ENCODE measurements around the gene HIVEP1.

The HIVEP1 gene

DNA sequence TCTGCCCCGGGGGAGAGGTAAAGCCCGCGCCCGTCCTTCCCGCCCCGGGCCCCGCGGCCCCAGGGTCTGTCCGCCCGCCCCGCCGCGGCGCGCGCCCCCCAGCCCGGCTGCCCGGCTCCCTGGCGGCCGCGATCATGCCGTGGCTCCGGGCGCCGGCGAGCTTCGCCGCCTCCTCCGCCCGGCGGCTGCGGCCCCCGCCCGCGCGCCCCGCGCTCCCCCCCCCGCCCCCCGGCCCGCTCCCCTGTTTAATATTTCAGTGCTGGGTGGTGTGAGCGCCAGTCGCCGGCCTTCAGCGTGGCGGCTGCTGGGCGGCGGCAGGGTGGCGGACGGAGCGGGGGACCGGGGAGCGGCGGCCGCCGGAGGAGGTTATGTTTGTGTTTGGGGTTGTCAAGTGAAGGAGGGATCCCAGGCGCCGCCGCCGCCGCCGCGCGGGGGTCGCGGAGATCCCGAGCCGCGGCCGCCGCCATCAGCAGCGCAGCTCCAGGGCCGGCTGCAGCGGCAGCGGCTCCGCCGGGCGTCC is at the start of gene HIVEP1:
HIVEP1 (plus strand) TSS at position 275 of the 520 bp plus-strand sequence. CDS start 3,317 bp downstream, outside the sequence.
- DNase-seq (ENCODE audit: low spot score) = no peak

DNA sequence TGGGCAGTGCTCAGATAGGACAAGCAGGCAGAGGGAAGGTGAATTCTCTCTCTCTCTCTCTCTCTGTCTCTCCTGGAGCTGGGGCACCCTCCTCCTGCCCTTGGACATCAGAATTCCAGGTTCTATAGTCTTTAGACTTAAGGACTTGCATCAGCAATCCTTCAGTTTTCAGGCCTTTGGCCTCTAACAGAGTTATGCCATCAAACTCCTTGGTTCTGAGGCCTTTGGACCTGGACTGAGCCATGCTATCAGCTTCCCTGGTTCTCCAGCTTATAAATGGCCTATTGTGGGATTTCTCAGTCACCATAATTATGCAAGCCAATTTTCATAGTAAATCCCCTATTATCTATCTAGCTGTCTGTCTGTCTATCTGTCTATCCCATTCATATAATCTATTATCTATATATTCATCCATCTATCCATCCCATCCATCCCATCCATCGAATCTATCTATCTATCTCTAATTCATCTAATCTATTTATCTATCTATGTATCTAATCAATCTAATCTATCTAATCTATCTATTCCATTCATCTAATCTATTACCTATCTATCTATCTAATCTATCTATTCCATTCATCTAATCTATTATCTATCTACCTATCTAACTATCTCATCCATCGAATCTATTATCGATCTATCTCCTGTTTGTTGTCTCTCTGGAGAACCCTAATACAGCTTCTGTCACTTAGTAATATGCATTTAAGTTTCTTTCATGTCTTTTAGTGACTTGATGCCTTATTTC is 48.2 kb upstream of the HIVEP1 start:
- no peak for DNase-seq (ENCODE audit: low spot score)

DNA sequence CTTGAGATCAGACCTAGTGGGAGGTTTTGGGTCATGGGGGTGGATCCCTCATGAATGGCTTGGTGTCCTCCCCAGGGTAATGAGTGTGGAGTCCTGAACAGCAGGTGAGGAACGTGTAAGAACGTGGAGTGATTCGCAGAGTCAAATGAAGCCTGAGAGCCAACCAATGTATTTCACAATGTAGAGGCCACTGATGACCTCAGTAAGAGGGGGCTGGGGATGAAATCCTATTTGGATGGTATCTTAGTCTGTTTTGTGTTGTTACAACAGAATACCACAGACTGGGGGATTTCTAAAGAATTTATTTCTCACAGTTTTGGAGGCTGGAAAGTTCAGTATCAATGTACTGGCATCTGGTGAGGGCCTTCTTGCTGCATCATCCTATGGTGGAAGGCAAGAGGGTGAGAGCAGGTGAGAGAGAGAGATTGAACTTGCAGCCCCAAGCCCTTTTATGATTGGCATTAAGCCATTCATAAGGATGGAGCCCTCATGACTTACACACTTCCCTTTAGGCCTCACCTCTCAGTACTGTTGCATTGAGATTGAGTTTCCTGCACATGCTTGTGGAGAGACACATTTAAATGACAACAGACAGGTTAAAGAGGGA is 47.3 kb upstream of the HIVEP1 start:
- no peak for DNase-seq (ENCODE audit: low spot score)

DNA sequence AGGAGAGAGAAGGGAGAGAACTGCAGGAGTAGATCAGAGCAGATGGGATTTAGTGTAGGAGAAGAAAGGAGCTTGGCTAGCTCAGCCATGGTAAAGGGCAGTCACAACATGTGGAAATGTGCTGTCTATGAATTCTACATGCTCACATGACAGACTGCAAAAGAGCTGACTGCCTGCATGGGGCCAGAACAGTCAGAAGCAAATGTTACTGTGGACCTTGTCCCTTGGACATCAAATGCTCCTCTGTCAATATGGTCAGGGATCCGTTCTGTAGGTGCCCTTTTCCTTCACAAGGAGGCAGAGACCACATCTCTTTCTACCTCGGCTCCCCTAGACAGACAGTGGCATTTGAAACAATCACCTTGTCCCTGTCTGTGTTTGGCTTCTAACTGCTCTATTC is 46.6 kb upstream of the HIVEP1 start:
- no peak for DNase-seq (ENCODE audit: low spot score)

DNA sequence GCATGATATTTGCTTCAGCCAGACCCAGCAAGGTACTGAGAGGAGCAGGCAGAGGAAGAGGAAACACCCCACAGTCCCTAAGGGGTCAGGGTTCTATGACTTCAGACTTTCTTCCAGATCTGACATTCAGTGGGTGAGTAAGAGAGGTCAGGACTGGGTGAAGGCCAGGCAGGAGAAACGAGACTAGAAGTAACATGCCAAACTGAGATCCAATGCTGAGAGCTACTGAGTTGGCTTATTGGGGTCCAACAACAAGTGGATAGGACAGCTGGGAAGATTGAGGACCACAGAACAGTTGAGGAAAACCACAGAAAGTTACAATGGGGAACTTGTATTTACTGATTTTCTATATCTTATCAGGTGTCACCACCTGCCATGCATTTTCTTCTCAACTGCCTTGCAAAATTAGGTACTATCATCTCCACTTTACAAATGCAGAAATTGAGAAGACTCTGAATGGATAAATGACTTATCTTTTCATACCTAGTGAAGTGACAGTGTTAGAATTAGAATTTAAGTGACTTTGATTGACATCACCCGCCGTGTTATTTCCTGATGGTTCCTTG is 43.8 kb upstream of the HIVEP1 start:
- no peak for DNase-seq (ENCODE audit: low spot score)

DNA sequence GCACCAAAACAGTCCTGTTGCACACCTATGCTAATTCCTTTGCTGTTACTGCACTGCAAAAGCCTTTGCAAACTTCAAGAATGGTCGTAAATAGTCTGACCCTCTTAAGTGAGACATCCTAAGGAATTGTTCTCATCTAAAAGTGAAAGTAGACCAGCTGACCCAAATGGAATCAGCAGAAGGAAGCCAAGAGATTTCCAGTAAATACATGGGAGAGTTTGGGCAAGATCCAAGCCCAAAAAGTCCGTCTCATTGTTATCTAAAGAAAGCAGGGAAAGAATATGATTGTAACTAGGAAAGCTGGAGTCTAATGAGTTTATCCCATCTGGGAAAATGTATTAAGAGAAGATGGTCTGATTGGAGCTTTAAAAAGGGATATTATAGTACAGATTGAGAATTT is 43.0 kb upstream of the HIVEP1 start:
- no peak for DNase-seq (ENCODE audit: low spot score)

DNA sequence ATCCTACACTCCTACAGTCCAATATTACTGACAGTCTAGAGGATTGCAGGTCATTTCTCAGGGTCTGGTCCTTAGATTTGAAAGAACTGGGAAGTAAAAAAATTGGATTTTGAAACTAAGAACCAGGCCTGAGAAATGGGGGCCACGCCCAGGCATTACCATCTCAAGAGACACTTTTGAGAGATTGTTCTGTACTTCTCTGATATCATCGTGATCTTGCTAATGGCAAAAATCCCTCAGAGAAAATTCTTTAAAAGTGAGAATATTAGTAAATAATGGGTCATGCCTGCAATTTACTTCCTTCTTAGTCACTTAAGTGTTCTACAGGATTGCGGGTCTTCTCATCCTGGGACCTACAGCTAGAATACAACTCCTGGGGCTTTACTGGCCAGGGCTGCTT is 42.0 kb upstream of the HIVEP1 start:
- no peak for DNase-seq (ENCODE audit: low spot score)

DNA sequence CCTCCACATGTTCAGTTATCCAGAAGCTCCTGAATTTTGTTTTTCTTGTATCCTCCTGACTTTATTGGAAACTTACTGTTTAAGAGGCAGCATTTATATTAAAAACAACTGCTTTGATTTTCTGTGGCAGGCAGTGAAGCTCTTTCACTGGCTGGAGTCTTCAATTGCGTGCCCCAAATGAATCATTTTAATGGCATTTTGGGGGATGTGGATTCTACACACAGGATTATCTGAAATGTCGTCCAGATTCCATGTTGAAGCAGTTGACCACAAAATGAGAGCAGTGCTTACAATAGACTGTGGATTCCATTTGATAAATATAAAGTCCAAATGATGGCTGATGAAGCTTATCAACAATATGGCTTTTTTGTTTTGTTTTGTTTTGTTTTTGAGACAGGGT is 41.0 kb upstream of the HIVEP1 start:
- DNase-seq (ENCODE audit: low spot score) = no peak

DNA sequence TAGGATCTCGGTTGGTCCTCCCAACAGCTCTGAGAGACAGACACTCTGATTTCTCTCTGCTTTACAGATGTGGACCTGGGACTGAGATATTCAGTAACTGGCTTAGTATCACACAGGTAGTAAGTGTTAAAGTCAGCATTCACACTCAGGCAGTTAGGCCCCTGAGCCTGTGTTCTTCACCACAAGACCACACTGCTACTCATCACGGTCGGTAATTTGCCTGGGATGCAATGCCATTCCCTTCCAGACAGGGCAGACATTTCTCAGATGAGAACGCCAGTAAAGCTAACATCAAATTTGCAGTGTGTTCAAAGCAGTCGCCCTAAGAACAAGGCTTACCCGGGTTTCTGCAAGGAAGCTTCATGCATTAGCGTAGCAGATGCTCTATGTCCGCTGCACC is 39.8 kb upstream of the HIVEP1 start:
- no peak for DNase-seq (ENCODE audit: low spot score)

DNA sequence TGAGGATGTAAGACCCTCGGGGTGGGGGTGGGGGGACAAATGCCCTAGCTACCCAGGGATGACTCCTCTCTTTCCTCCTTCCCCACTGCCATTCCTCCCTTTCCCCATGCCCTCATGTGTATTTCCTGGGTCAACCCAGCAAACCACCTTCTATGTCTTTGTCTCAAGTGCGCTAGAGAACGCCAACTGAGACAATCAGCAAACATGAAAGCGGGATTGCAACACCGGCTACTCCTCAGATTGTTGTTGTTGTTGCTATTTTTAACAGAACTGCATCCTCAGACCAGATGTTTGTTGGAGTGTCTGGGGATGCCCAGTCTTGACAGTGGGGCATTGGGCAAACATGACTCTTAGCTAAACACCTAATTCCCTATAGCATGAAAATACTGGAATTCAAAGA is 39.3 kb upstream of the HIVEP1 start:
- no peak for DNase-seq (ENCODE audit: low spot score)

DNA sequence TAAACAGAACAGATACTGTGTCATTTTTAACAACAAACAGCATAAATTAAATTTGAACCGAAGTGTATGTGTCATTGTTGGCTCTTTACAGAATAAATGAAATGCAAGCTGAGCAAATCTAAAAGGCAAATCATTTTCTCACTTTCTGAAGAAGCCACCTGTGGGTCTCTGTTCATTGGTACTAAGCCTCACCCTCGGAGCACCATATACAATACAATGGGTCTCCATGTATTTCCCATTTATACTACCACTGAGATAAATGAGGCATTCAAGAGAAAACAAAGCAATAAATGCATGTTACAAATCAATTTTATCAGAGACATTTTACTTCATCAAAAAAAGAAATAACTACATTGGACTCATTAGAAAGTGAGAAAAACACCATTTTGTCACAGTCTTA is 38.9 kb upstream of the HIVEP1 start:
- no peak for DNase-seq (ENCODE audit: low spot score)

DNA sequence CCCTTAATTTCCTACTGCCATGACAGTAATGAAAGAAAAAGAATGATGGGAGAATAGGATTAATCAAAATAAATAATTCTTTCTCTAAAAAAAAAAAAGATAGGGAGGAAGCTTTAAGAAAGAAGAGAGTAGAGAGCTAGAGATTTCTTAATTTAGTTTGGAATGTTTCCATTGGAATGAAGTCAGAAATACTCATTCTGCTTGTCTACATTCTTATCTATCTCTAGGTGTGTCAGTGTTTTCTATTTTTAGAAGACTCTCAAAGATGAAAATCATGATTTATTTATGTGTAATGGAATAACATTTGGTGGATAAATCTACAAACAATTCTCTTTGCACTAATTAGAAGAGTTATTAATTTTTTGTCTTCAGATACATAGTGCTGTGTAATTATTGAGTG is 38.0 kb upstream of the HIVEP1 start:
- no peak for DNase-seq (ENCODE audit: low spot score)

DNA sequence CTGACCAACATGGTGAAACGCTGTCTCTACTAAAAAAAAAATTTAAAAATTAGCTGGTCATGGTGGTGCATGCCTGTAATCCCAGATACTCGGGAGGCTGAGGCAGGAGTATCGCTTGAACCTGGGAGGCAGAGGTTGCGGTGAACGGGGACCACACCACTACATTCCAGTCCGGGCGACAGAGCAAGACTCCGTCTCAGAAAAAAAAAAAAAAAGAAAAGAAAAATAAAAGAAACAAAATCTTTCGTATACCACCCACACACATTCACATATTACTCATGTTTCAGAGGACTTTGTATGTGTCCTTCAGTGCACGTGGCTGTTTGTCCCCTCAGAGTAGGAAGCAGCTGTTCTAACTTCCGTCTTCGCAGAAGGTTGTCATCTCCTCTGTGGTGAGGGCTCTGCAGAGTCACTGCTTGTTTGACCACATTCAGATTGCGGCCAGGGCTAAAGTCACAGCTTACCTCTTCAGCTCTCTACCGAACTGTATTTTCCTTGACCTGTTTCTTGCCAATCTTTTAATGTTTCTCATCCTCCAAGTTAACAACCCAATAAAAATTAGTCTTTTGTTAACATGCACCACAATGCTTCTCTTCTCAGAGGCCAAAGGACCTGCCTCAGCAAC is 36.6 kb upstream of the HIVEP1 start:
- DNase-seq (ENCODE audit: low spot score) = no peak

DNA sequence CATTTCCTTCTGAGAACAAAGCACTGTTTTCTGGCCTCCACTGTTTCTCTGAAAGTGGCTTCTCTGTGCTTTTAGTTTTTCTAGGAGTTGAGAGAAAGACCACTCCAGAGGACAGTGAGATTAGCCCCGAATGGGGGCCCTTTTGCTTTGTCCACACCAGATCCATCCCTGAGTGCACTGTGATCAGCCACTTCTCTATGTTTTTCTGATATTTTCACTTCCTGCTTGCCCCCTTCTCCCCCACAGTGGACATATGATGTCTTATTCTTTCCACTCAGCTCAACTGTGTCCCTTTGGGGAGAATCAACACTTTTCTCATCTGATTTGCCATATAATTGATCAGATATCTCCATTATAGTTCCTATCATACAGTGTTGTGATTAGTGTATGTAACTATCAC is 35.6 kb upstream of the HIVEP1 start:
- no peak for DNase-seq (ENCODE audit: low spot score)

DNA sequence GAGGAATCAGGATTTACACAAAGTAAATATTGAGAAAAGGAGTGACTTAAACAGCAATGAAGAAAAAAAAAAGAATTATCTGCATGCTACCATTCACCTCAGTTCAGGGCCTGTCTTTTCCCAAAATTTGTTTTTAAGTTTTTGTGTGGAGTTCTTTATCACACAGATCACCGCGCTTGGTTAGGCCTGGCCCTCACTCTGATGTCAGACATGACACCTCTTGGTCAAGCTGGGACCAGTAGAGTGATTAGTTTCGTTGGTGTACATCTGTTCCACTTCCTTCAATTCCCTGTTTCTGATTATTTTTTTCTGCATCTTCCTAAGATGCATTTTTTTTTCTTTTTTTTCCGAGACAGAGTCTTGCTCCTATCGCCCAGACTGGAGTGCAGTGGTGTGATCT is 34.9 kb upstream of the HIVEP1 start:
- no peak for DNase-seq (ENCODE audit: low spot score)

DNA sequence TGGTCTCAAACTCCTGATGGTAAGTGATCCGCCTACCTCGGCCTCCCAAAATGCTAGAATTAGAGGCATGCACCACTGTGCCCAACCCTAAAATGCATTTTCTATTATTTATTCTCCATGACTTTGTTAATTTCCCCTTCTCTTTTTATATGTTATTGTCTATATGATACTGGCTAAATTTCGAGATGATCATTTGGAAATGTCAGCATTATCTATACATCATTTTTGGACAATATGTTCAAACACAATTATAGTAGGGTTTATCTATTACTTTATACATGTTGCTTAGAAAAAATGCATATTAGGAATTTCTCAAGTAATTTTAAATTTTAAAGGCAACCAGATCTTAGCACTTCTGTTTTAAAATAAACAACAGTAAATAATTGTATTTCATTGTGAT is 34.4 kb upstream of the HIVEP1 start:
- DNase-seq (ENCODE audit: low spot score) = no peak

DNA sequence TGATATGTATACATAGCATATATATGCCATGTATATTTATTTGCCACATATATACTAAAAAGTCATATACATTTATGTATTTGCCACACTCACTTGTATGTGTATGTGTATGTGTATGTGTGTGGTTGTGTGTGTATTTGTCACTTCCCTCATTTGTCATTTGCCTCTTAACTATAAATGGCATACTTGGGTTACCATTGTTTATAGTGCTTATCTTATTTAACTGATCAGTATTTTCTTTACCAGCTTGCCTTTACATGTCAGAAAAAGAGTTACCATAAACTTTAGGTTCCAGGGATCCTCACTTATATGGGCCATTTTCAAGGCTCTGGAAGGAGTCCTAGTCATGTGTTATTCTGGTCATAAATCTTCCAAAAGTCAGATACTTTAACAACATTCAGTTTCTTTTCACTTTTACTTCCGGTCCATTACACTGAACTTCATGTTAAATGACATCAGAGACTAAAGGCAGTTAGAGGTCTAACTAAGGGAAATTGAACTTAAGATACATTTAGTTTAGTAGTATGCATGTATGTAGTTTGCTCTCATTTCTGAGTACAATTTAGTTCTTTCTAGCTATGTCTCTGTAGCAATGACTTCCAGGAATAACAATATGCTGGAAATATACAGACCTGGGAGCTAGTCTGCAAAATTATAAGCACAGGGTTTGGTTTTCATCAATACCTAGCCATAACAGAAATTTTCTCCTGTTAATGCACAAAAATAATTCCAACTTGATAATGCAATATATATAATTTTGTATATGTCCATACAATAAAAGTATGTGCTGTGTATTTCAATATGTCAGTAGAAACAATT is 33.7 kb upstream of the HIVEP1 start:
- no peak for DNase-seq (ENCODE audit: low spot score)

DNA sequence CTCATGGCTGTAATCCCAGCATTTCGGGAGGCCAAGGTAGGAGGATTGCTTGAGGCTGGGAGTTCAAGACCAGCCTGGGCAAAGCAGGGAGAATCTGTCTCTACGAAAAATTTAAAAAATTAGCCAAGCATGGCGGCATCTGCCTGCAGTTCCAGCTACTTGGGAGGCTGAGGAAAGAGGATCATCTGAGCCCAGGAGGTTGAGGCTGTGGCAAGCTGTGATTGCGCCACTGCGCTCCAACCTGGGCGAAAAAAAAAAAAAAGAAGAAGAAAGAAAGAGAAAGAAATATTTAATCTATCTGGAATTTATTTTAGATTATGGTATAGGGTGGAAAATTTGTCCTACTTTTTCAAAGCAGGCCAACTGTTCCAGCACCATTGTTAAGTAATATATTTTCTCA is 32.2 kb upstream of the HIVEP1 start:
- no peak for DNase-seq (ENCODE audit: low spot score)

DNA sequence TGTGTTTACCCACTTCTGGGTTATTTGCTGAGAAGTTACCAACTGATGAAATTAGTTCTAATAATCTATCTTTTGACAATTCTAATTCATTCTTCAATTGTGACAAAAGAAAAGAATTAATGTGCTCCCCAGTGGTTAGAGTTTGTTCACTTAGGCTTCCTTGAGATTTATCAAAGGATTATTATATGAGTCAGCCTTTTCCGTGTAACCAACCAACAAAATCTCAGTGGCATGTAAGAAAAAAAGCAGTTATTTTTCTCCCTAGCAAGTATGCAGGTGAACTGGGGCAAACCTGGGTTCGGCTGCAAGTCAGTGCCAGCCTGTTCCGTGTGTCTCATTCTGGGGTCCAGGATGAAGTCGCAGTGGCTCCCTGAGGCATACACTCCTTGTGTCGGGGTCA is 28.8 kb upstream of the HIVEP1 start:
- no peak for DNase-seq (ENCODE audit: low spot score)

DNA sequence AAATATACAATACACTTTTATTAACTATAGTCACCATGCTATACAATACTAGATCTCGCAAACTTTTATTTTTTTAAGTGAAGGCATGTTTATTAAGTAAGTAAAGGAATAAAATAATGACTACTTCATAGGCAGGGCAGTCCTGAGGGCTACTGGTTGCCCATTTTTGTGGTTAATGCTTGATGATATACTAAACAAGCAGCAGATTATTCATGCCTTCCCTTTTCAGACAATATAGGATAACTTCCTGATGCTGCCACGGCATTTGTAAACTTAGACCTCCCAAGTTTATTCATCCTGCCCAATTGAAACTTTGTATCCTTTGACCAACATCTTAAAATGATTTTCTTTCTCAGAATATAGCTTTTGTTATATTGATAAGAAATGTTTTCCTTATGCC is 24.7 kb upstream of the HIVEP1 start:
- no peak for DNase-seq (ENCODE audit: low spot score)

DNA sequence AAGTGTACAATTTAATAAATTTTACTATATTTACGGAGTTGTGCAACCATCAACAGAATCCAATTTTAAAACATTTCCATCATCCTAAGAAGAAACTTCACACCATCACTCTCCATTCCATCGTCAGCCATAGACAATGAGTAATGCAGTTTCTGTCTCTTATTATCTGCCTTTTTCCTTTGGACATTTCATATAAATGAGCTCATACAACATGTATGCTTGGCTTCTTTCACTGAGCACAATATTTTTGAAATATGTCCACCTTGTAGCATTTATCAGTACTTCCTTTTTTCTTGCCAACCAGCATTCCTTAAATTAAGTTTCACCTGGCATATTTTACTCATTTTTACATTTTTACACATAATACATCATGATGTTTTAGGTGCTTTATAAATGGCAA is 22.7 kb upstream of the HIVEP1 start:
- no peak for DNase-seq (ENCODE audit: low spot score)

DNA sequence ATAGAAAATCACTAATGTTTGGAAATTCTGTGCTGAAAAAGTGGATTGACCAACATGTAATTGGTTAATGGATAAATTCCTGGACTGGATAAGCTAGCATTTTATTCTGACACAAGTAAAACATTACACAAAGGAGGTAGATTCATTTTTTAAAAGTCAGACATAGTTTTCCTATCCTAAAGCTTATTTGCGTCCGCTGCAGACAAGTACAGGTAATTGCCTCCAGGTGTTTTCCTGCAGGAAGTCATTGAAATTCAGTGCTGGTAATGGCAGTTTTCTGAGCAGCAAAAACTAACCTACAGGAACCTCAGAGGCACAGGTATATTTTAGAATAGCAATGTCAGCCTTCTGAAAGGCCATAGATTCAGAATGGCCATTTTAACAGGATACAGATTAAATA is 20.0 kb upstream of the HIVEP1 start:
- DNase-seq (ENCODE audit: low spot score) = no peak
